Keratinocyte (primary cell): ENCODE data around the gene GATD1. TPM values are rescaled to one million over a fixed set of nuclear protein-coding genes. Genes with fewer than 3 reads are reported as not detected.

ENCODE experiments used
- DNase-seq: peaks from one replicate; pipeline ENCODE4 v3.0.0-alpha.2; 2011; ENCODE audit warnings: low read depth, missing footprints, low spot score
- FAIRE-seq: peaks from 2 replicates; lab custom pipeline; 2011; peaks lifted over from hg19 to GRCh38; lab: Jason Lieb, UNC
- H2AFZ ChIP-seq: 2 replicates; pipeline ENCODE4 v1.6.0; 2012; ENCODE audit warnings: low read length, control low read depth, inconsistent platforms; ENCODE audit not compliant: control insufficient read depth
- H3K27ac ChIP-seq: 2 replicates; pipeline ENCODE4 v1.5.1; 2011; ENCODE audit warnings: low read length; ENCODE audit not compliant: control insufficient read depth, insufficient read depth
- H3K27me3 ChIP-seq: 3 replicates; pipeline ENCODE4 v1.6.0; 2011; ENCODE audit warnings: low read length; ENCODE audit not compliant: control insufficient read depth, insufficient read depth; ENCODE audit errors: extremely low read depth
- H3K36me3 ChIP-seq, 2 experiments: 2 replicates in 1 of 2; 3 replicates in 1 of 2; pipeline ENCODE4 v1.5.1; 2011; ENCODE audit warnings: low read length in 2 of 2, mild to moderate bottlenecking in 1 of 2; ENCODE audit not compliant: control insufficient read depth in 2 of 2, insufficient read depth in 2 of 2; ENCODE audit errors: extremely low read depth in 1 of 2
- H3K4me1 ChIP-seq: 3 replicates; pipeline ENCODE4 v1.5.1; 2011; ENCODE audit warnings: low read length; ENCODE audit not compliant: control insufficient read depth, insufficient read depth; ENCODE audit errors: extremely low read depth
- H3K4me2 ChIP-seq: 3 replicates; pipeline ENCODE4 v1.6.0; 2011; ENCODE audit warnings: low read depth, low read length; ENCODE audit not compliant: control insufficient read depth, insufficient read depth; ENCODE audit errors: extremely low read depth
- H3K4me3 ChIP-seq, 3 experiments: fragments of 200-600 bp in 1 of 3; sonication (generic) in 1 of 3; 2 replicates in 2 of 3; 3 replicates in 1 of 3; pipeline ENCODE4 v1.5.1; 2011 to 2016; ENCODE audit warnings: low read length in 3 of 3, mild to moderate bottlenecking in 3 of 3, control low read depth in 2 of 3, inconsistent platforms in 1 of 3, low read depth in 1 of 3, mixed read lengths in 1 of 3, mixed run types in 1 of 3, moderate library complexity in 1 of 3; ENCODE audit not compliant: control insufficient read depth in 2 of 3, insufficient read depth in 2 of 3; ENCODE audit errors: extremely low read depth in 1 of 3
- H3K79me2 ChIP-seq: 2 replicates; pipeline ENCODE4 v1.6.0; 2012; ENCODE audit warnings: low read length; ENCODE audit not compliant: control insufficient read depth, insufficient read depth
- H3K9ac ChIP-seq: 3 replicates; pipeline ENCODE4 v1.6.0; 2011; ENCODE audit warnings: low read length; ENCODE audit not compliant: control insufficient read depth, insufficient read depth; ENCODE audit errors: extremely low read depth
- H3K9me1 ChIP-seq: 3 replicates; pipeline ENCODE4 v1.6.0; 2011; ENCODE audit warnings: low read length; ENCODE audit not compliant: control insufficient read depth, insufficient read depth; ENCODE audit errors: extremely low read depth
- H3K9me3 ChIP-seq: 2 replicates; pipeline ENCODE4 v1.5.1; 2012; ENCODE audit warnings: low read depth, low read length; ENCODE audit not compliant: control insufficient read depth
- H4K20me1 ChIP-seq: 3 replicates; pipeline ENCODE4 v1.6.0; 2011; ENCODE audit warnings: low read length; ENCODE audit not compliant: control insufficient read depth, insufficient read depth; ENCODE audit errors: extremely low read depth
- EZH2 ChIP-seq: IDR thresholded peaks from one replicate; pipeline ENCODE4 v1.6.1; 2012; ENCODE audit warnings: inconsistent platforms, mild to moderate bottlenecking, low read length, moderate library complexity
- dilution Hi-C: fragments of 300-500 bp; cut with MboI; formaldehyde crosslinking; loops from one replicate; pipeline ENCODE4 v1.7.0; 2020; ENCODE audit warnings: low sequenced_read_pairs; ENCODE audit not compliant: extremely low pct_ligation_motif_present
- polyA plus RNA-seq, 5 experiments: library from polyadenylated mRNA; depleted of rRNA in 3 of 5; stranded (reverse) in 3 of 5; stranded (forward) in 1 of 5; unstranded in 1 of 5; fragments of >200 nt; gene quantifications; 1 replicate in 1 of 5; 2 replicates in 3 of 5; 3 replicates in 1 of 5; pipeline versions ENCODE4 v1.2.1 to v1.2.3, GENCODE V29; 2011 to 2012; ENCODE audit warnings: missing spikeins in 2 of 5, low read depth in 1 of 5, low replicate concordance in 1 of 5
- TF ChIP-seq, protein P1 (sequence below), 3 experiments: IDR thresholded peaks in 1 of 3; conservative IDR thresholded peaks in 1 of 3; optimal IDR thresholded peaks in 1 of 3; 2 replicates in 2 of 3; 3 replicates in 1 of 3; pipeline versions ENCODE3 to v1.5.1; 2011; ENCODE audit warnings: low read length in 3 of 3, mild to moderate bottlenecking in 3 of 3, moderate library complexity in 2 of 3, control low read depth in 1 of 3, inconsistent platforms in 1 of 3; ENCODE audit not compliant: insufficient read depth in 2 of 3; ENCODE audit errors: extremely low read depth in 1 of 3

GATD1 gene
- polyA plus RNA-seq, 1 donor (not counting 4 experiments of a cell fraction or from before 2014, with no cell fraction given), result 24.4 TPM

DNA sequence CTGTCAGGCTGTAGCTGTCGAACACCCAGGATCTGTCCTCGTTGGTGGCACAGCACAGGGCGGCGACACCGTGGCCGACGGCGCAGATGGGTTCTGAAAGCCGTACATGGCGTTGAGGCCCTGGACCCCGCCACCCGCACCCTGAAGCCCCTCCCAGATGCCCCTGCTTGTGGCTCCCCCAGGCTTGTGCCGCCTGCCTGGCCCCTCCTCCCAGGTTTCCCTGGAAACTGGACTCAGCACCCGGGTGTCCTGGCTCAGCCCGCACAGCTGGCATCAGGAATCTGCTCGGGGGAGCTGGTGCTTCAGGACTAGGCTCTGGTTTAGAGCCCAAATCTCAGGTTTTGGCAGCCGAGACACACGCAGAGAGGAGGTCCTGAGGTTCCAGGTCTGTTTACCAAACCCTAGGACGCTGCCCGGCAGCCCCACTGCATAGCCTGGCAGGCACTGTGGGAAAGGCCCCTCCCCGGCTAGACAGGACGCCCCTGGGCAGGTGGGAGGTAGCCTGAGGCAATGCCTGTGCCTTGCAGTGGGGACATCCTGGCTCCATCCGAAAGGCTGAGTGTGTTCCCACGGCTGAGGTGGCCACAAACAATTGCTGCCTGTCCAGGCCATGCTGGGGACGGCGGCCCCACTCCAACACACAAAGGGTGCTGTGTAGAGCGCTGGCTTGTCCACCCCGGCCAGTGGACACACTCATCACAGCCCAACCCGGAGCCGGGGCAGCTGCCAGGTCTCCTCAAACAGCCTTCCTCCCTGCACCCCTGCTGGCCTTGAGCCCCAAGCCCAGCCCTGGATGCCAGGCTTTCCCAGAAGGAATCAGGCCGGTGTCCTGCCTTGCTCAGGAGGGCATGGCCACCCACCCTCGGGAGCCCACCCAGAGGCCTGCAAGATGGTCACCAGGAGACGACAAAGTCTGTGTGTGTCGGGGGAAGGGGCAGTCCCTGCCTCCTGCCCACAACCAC is 4.6 kb downstream of the GATD1 start:
- dilution Hi-C loops, result no loop called here
- peaks cover 15% of the 10 kb centered on the region for H4K20me1 ChIP-seq

DNA sequence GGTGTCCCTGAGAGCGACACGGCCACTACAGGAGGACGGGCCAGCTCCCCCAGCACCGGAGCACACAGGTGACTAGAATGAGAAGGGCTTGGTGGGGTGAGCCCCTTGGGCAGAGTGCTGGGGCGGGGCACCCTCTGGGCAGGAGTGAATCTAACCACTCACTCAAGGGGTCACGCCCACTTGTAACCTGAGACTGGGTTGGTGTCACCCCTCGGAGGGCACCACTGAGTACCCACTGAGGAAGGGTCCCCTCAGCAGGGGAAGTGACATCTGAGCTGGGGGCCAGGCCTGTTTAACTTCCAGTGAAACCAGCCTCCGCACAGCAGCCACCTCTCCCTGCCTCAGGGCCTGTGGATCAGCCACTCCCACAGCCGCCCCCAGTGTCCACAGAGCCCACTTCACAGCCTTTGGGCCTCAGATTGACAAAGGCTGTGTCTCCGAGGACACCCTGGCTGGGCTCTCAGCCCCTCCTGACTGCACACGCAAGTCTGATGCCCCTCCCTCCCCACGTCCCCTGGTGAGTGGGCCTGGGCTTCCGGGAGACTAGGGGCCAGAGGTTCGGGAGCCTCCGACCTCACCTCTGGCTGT is 5.6 kb downstream of the GATD1 start:
- DNase-seq, result no peak
- Histone ChIP-seq H3K79me2 (peaks cover 63% of the 10 kb centered on the region), H3K27me3 (no peaks in the 10 kb centered on the region), H3K4me1 (peaks cover 10% of the 10 kb centered on the region), H3K27ac (no peak overlapping the region), H3K9me1 (peaks cover 10% of the 10 kb centered on the region), H3K9me3 (no peaks in the 10 kb centered on the region), H3K9ac (no peak overlapping the region), H3K4me3 (no peak overlapping the region), H3K4me2 (no peak overlapping the region), H2AFZ (no peak overlapping the region), H3K36me3 (peaks cover 40 to 51% of the 10 kb centered on the region in 2 experiments), H4K20me1 (peaks cover 15% of the 10 kb centered on the region)
- dilution Hi-C loops, result no loop called here
- TF ChIP-seq EZH2, result no peak
- TF ChIP-seq, protein P1, sequence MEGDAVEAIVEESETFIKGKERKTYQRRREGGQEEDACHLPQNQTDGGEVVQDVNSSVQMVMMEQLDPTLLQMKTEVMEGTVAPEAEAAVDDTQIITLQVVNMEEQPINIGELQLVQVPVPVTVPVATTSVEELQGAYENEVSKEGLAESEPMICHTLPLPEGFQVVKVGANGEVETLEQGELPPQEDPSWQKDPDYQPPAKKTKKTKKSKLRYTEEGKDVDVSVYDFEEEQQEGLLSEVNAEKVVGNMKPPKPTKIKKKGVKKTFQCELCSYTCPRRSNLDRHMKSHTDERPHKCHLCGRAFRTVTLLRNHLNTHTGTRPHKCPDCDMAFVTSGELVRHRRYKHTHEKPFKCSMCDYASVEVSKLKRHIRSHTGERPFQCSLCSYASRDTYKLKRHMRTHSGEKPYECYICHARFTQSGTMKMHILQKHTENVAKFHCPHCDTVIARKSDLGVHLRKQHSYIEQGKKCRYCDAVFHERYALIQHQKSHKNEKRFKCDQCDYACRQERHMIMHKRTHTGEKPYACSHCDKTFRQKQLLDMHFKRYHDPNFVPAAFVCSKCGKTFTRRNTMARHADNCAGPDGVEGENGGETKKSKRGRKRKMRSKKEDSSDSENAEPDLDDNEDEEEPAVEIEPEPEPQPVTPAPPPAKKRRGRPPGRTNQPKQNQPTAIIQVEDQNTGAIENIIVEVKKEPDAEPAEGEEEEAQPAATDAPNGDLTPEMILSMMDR (optimal IDR thresholded peaks at IDR 0.05 in 1 of 3, IDR thresholded peaks at IDR 0.05 in 1 of 3, conservative IDR thresholded peaks at IDR 0.05 in 1 of 3; ENCODE audit: extremely low read depth in 1 of 3, insufficient read depth in 2 of 3, low read length in 3 of 3), result no peak
- FAIRE-seq, result no peak

More for the DNA sequence above, 4.6 kb downstream of the GATD1 start:
- Histone ChIP-seq H3K9ac (no peak overlapping the region), H2AFZ (no peak overlapping the region), H3K36me3 (peaks cover 39 to 41% of the 10 kb centered on the region in 2 experiments), H3K4me2 (no peak overlapping the region), H3K9me1 (peaks cover 10% of the 10 kb centered on the region), H3K27me3 (no peaks in the 10 kb centered on the region), H3K79me2 (peaks cover 68% of the 10 kb centered on the region), H3K9me3 (no peaks in the 10 kb centered on the region), H3K27ac (no peak overlapping the region), H3K4me3 (no peak overlapping the region), H3K4me1 (peaks cover 10% of the 10 kb centered on the region)
- no peak for FAIRE-seq
- TF ChIP-seq, protein P1 (optimal IDR thresholded peaks at IDR 0.05 in 1 of 3, IDR thresholded peaks at IDR 0.05 in 1 of 3, conservative IDR thresholded peaks at IDR 0.05 in 1 of 3; ENCODE audit: extremely low read depth in 1 of 3, insufficient read depth in 2 of 3, low read length in 3 of 3), result no peak
- TF ChIP-seq EZH2, result no peak
- no peak for DNase-seq
